BE2C (cell line): ENCODE measurements around the gene TRIM38.
"Not testable (repeated sequence)": the region's sequence is repeated elsewhere in the genome, so short reads cannot be mapped to it uniquely, and the experiment has no call there.

ENCODE experiments used
- DNase-seq: peaks from one replicate; pipeline ENCODE4 v3.0.0-alpha.2; 2020
- H3K27me3 ChIP-seq: fragments of 250-450 bp; sonication (Bioruptor Pico); 2 replicates; pipeline ENCODE4 v1.5.1; 2020; ENCODE audit warnings: mild to moderate bottlenecking
- H3K36me3 ChIP-seq: fragments of 250-450 bp; sonication (Bioruptor Pico); 2 replicates; pipeline ENCODE4 v1.5.1; 2020; ENCODE audit warnings: mild to moderate bottlenecking
- H3K4me1 ChIP-seq: fragments of 250-450 bp; sonication (Bioruptor Pico); 2 replicates; pipeline ENCODE4 v1.5.1; 2020
- H3K4me3 ChIP-seq: 2 replicates; pipeline ENCODE4 v1.5.1; 2011; ENCODE audit warnings: low read depth, low read length
- H3K9me3 ChIP-seq: fragments of 250-450 bp; sonication (Bioruptor Pico); 2 replicates; pipeline ENCODE4 v1.5.1; 2020
- CTCF ChIP-seq: IDR thresholded peaks from 2 replicates; pipeline ENCODE4 v1.5.1; 2012; ENCODE audit warnings: mild to moderate bottlenecking, low read depth, low read length

Gene TRIM38

DNA sequence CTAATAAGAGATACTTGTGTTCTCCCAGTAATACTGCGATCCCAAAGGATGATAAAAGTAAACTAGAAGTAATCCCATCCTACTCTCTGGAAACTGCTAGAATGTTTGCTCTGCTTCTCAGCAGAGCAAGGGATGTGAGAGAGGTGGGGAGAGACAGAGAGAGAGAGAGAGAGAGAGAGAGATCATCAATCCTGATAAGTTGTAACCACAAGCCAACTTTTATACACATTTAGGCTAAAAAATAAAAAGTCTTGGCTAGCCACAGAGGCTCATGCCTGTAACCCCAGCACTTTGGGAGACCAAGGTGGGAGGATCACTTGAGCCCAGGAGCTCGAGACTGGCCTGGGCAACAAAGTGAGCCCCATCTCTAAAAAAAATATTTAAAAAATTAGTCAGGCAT lies 16.0 kb upstream of the TRIM38 start:
- no peak for TF ChIP-seq CTCF
- Histone ChIP-seq H3K27me3 (no peaks in the 10 kb centered on the region), H3K36me3 (no peaks in the 10 kb centered on the region), H3K9me3 (no peaks in the 10 kb centered on the region), H3K4me1 (no peaks in the 10 kb centered on the region), H3K4me3 (no peak overlapping the region)
- no peak for DNase-seq

GRCh38 chr6:25947492-25947891 lies 15.1 kb upstream of the TRIM38 start:
- not testable (repeated sequence) for DNase-seq, H3K4me3 ChIP-seq, H3K27me3 ChIP-seq, H3K36me3 ChIP-seq, H3K9me3 ChIP-seq, H3K4me1 ChIP-seq

DNA sequence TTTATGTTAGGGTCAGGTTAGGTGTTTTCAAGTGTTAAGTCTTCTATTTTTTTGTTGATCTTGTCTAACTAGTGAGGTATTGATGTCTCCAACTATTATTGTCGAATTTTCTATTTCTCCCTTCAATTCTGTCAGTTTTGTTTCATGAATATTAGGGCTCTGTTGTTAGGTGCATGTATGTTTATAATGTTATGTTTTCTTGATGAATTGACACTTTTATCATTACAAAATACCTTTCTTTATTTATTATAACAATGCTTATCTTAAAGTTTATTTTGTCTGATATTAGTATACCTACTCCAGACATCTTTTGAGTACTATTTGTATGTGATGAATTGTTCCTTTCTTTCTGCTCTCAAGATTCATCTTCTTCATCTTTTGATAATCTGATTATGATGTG lies 12.9 kb upstream of the TRIM38 start:
- H3K4me1 ChIP-seq = no peaks in the 10 kb centered on the region
- no peaks in the 10 kb centered on the region for H3K36me3 ChIP-seq
- no peak for DNase-seq
- no peak overlapping the region for H3K4me3 ChIP-seq
- no peak for TF ChIP-seq CTCF
- H3K9me3 ChIP-seq = no peaks in the 10 kb centered on the region
- no peaks in the 10 kb centered on the region for H3K27me3 ChIP-seq

GRCh38 chr6:25950297-25950696 lies 12.3 kb upstream of the TRIM38 start:
- H3K36me3 ChIP-seq = no peaks in the 10 kb centered on the region
- H3K9me3 ChIP-seq = no peaks in the 10 kb centered on the region
- TF ChIP-seq CTCF = no peak
- no peaks in the 10 kb centered on the region for H3K4me1 ChIP-seq
- no peak overlapping the region for H3K4me3 ChIP-seq
- H3K27me3 ChIP-seq = no peaks in the 10 kb centered on the region
- no peak for DNase-seq

DNA sequence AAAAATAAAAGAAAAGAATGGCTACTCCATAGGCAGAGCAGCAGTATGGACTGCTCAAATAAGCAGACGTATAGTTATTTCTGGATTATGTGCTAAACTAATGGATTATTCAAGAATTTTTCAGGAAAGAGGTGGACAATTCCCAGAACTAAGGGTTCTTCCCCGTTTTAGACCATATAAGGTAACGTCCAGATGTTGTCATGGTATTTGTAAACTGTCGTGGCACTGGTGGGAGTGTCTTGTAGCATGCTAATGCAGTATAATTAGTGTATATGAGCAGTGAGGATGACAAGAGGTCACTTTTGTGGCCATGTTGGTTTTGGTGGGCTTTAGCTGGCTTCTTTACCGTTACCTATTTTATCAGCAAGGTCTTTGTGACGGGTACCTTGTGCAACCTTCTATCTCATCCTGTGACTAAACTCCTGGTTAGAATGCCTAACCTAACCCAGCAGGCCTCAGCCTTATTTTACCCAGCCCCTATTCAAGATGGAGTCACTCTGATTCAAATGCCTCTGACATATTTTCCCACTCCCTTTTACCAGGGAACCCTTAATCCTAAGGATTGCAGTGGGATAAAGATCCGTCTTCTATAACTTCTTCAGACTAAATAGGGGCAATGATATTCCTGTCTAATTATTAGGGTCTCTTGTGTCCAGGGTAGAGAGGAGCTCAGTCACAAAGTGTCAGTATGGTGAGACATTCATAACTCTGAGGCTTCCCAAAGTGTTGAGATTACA lies 11.1 kb upstream of the TRIM38 start:
- DNase-seq = no peak
- Histone ChIP-seq H3K27me3 (no peaks in the 10 kb centered on the region), H3K4me3 (no peak overlapping the region), H3K36me3 (no peaks in the 10 kb centered on the region), H3K9me3 (no peaks in the 10 kb centered on the region), H3K4me1 (no peaks in the 10 kb centered on the region)
- no peak for TF ChIP-seq CTCF

- no peak for DNase-seq
These were observed 10.1 kb upstream of the TRIM38 start for GRCh38 chr6:25952535-25952934.

More at GRCh38 chr6:25952535-25952934, 10.1 kb upstream of the TRIM38 start:
- Histone ChIP-seq H3K4me1 (no peaks in the 10 kb centered on the region), H3K27me3 (no peaks in the 10 kb centered on the region), H3K9me3 (no peaks in the 10 kb centered on the region), H3K36me3 (no peaks in the 10 kb centered on the region), H3K4me3 (no peak overlapping the region)
- no peak for TF ChIP-seq CTCF
